Activated naive CD4-positive, alpha-beta T cell treated with Interleukin-2 at 50 U/mL for 16 hours (primary cell): Measurements from ENCODE around the gene DDI2.
"Not testable (repeated sequence)": the region's sequence is repeated elsewhere in the genome, so short reads cannot be mapped to it uniquely, and the experiment has no call there.

ENCODE experiments used
- DNase-seq: peaks from one replicate; pipeline ENCODE4 v3.0.0-alpha.2; 2020

Gene DDI2

GRCh38 chr1:15680561-15681348 lies 63.5 kb downstream of the DDI2 start:
- no peak for DNase-seq

- no peak for DNase-seq
Observed at GRCh38 chr1:15681349-15682292, 64.4 kb downstream of the DDI2 start.

GRCh38 chr1:15682936-15683341 lies 65.7 kb downstream of the DDI2 start:
- DNase-seq: no peak

- no peak for DNase-seq
Observed at GRCh38 chr1:15683345-15684039, 66.2 kb downstream of the DDI2 start.

GRCh38 chr1:15684042-15684461 lies 66.8 kb downstream of the DDI2 start, which contains the start of gene PLEKHM2:
Gene PLEKHM2 (plus strand): TSS chr1:15684320. CDS start chr1:15684559, 239 bp downstream.
- DNase-seq: peak; percentile 51

DNA sequence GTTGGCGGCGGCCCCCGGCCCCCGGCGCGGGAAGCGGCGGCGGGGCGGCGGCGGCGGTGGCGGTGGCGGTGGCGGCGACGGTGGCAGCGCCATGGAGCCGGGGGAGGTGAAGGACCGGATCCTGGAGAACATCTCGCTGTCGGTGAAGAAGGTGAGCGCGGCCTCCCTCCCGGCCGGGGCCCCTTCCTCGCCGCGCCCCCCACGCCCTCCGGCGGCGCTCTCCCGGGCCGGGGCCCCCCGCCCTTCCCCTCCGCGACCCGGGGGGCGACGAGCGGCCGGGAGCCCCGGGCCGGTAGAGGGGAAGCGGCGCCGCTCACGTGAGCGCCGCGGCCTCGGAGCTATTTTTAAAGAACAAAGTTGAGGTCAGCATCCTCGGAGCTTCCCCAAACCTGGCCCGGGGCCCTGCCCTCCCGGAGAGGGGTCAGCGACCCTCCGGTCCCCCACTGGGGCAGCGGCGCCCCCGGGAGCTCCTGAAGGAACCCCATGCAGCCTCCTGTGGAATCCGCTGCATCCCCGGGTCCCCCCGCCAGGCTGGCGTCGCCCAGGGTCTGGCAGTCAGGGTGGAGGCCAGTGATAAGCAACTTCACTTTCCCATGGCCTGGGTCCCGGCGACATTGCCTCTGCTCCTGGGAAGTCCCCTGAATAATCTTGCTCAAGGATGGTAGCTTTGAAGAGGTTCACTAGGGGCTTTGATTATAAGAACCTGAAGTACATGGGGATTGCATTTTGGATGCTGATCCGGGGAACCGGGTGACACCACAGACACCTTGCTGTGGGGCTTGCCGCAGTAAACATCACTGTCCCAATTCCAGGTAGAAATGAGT lies 67.4 kb downstream of the DDI2 start:
- peak; percentile 40 for DNase-seq

GRCh38 chr1:15685820-15686219 lies 68.6 kb downstream of the DDI2 start:
- DNase-seq: no peak

- DNase-seq: no peak
Observed at GRCh38 chr1:15687446-15687845, 70.2 kb downstream of the DDI2 start.

- no peak for DNase-seq
Observed at GRCh38 chr1:15690317-15690716, 73.1 kb downstream of the DDI2 start.

DNA sequence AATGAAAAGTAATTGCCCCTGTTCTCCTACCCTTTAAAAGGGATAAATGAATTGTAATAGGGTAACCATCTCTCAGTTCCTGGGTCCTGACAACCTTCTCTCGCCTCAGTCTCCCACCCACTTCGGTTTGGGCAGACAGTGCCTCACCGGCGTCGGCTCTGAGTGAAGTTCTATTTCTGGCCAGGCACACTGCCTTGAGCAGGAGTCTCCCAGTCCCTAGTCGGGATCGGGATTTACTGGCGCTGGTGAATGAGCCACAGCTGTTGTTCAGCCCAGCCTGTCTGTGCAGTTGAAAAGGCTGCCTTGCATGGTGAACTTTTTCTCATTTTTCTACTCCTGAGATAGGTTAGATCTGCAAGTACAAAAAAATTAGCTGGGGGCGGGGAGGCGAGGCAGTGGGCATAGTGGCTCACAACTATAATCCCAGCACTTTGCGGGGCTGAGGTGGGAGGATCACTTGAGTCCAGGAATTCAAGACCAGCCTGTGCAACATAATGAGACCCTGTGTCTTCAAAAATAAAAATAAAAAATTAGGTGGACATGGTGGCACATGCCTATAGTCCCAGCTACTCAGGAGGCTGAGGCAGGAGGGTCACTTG lies 74.3 kb downstream of the DDI2 start:
- no peak for DNase-seq

DNA sequence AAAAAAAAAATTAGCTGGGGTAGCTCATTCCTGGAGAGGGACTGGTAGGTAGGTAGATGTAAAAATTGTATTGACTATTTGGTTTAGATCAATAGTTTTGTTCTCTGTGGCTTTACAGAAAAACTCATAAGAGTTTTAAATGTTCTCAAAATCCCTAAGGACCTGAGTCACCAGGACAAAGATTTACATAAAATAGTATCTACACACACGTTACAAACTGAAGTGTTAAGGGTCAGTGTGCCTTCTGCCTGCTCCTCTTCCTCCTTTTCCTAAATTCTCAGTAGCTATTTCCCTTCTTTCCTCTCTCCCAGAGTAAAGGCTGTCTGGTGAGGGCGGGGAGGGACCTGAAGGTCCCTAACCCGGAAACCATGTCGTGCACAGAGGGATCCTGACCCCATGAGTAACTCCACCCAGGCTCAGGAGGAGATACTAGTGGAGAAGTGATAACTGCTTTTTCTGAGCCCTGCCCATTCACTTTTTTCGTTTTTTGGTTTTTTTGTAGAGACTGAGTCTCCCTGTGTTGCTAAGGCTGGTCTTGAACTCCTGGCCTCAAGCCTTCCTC lies 74.9 kb downstream of the DDI2 start:
- no peak for DNase-seq

DNA sequence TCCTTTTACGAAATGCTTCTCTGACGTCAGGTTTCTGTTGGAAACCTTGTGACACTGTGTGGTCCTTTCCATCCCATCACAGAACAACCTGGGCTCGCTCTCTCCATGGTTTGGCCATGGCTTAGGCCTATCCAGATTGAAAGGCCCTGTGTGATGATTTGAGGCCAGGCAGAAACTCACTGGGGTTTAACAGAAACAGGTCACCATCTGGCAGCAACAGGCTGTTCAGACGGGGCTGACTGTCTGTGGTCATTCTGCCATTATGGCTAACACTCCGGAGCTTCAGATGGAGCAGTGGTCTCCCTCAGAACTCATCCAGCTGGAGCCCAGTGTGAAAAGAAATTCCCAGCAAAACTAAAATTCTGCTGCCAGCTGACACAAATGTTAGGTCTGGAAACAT lies 76.1 kb downstream of the DDI2 start:
- no peak for DNase-seq

DNA sequence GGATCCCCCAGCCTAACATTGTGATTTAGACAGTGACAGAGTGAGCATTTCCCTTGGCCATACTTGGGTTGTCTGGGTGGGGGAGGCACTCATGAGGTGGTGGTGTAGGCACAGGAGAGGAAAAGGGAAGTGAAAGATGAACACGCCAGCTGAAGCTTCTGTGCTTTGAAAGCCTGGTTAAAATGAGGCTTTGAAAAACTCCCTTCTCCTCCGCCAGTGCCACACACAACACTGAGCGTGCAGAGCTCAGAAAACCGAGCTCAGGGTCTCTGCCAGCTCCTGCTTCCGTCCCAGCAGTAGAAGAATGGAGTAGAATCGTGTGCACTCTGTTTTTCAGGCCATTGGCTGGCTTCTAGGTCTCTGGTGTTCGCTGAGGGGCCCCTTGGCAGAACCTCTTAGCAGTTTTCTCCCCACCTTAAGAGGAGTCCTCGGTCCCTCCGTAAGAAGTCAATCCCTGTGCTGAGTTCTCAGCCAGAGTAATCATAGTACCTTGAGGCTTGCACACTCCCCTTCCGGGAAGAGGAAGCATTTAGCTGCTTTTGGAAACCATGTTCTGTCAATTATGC lies 79.8 kb downstream of the DDI2 start:
- peak; percentile 17 for DNase-seq

DNA sequence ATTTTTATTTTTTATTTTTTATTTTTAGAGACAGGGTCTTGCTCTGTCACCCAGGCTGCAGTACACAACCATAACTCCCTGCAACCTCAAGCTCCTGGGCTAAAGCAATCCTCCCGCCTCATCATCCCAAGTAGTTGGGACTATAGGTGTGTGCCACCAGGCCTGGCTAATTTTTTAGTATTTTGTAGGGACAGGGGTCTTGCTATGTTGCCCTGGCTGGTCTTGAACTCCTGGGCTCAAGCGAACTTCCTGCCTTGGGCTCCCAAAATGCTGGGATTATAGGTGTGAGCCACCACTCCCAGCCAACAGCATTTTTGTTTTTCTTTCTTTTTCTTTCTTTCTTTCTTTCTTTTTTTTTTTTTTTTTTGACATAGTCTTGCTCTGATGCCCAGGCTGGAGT lies 80.9 kb downstream of the DDI2 start:
- no peak for DNase-seq

- not testable (repeated sequence) for DNase-seq
Observed at GRCh38 chr1:15699321-15699720, 82.1 kb downstream of the DDI2 start.

DNA sequence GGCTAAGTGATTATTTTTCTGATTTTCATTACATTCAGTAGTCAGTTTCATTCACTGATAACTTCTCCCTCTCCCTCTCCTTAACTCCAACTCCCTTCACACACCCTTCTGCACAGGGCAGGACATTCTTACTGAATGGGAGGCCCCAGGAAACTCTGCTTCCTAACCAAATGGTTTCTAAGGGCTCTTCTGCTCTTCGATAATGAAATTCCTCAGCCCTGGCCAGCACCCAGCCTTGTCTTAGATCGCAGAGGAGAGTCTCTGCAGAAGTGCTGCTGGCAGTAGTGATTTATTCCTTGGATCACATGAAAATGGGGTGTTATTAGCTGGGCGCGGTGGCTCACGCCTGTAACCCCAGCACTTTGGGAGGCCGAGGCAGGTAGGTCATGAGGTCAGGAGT lies 83.2 kb downstream of the DDI2 start:
- no peak for DNase-seq

DNA sequence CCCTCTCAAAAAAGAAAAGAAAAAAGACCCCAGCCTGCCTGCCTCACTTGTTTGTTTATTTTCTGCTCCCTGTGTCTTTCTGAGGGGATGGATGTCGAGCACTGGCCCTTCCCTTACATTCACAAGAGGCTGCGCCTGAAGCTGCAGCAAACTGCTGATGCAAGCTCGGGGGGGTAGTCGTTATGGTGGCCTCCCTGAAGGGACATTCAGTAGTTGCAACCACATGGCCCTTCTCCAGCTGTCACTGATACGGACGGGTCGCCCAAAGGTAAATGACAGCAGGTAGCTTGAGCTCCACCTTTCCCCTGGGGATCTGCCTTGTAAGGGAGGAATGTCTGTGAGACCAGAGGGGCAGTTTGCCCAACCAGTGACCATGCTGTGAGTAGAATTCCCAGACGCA lies 84.5 kb downstream of the DDI2 start:
- DNase-seq: no peak

DNA sequence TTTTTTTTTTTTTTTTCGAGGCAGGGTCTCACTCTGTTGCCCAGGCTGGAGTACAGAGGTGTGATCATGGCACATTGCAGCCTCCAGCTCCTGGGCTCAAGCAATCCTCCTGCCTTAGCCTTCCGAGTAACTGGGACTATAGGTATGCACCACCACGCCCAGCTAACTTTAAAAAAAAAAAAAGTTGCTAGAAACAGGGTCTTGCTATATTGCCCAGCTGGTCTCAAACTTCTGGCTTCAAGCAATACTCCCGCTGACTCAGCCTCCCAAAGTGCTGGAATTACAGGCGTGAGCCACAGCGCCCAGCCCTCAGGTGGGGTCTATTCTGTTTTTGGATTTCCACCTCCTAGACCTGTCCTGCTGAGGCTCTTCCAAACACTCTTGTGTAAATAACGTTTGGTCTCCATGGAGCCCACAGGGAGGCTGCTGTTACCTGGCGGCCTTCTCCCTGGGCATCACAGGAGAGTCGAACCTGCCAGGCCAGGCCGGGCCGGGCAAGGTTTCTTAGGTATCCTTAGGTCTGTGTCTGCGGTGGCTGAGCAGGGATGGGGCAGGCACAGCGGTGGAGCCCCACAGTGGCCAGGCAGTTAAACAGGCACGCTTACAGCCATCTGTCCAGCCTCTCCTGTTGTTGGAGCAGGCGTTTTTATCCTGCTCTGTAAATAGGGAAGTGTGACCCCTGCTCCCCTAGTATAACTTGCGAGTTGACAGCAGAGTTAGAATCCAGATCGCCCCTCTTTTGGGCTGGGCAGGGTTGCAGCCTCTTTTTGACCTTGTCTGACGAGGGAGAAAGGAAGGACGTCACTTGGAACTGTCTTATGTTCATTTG lies 85.7 kb downstream of the DDI2 start:
- no peak for DNase-seq

DNA sequence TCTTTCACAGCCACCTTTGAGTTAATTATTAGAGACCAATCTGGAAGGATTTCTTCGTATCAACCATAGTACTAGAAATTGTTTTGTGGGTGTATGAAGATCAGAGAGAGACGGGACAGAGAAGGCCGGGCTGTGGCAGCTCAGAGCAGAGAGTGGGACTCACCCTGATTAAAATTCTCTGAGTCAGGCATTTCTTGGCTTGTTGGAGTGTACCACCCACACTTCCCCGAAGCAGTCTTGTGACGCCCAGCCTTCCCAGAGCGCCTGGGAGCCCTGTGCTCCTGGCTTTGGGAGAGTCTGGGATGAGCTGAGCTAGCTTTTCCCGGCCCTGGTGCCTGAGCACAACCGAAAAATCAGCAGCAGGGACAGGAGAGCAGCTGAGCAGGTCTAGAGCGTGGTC lies 86.3 kb downstream of the DDI2 start:
- no peak for DNase-seq

DNA sequence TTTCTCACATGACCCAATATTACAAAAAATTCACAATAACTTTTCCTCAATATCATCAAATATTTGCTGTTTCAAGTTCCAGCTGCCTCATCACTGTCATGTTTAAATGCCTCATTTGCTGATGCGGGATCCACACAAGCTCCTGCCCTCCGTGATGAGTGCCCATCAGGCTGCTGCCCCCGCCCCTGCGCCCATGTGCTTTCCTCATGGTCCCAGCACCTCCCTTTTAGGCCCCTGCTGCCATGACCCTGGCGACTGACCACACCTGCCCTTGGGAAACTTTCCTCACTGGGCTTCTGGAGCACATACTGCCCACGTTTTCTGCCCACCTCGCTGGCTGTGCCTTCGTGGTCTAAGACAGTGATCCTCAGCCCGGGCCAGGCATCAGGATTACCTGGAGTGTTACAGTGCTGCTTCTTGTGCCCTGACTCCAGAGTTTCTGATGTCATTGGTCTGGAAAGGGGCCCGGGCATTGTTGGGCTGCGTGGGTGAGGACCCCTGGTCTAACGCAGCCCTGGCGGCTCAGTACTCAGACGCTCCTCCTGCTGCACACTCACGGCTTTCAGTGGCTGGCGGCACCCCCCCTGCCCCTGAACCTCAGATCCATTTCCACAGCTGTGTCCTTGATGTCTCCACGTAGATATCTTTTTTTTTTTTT lies 87.4 kb downstream of the DDI2 start:
- DNase-seq: no peak
